Measurements from ENCODE around the gene UBE3D. TPM values are rescaled to one million over a fixed set of nuclear protein-coding genes. Genes with fewer than 3 reads are reported as not detected.

The UBE3D gene
- total and polyA plus RNA-seq, 3 donors from 2014 or later: 2.4 to 16.4 (median 13.9) TPM

DNA sequence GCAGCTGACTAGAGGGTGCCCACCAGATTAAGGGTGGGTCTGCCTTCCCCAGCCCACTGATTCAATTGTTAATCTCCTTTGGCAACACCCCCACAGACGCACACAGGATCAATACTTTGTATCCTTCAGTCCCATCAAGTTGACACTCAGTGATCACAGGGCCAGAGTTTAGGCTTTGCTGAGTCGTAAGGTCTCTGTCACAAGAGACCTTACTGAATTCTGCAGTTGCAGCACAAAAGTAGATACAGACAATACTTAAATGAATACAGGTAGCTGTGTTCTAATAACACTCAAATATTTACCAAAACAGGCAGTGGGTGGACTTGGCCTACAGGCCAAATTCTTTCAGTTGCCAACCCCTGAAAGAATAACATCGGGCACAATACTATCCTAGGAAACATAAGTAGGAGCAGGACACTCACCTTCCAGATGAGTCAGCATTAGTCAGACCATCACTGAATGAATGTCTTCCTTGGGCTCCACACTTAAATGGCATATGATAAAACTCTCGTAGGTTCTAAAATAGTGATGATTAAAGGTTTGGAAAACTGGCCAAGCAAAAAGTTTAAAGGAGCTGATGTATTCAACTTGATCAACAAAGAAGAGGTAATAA lies 190.0 kb downstream of the UBE3D start:
- peak overlapping the region in 1 of 2 donors; percentile 9 for H3K27ac ChIP-seq
- WGBS, 2 donors: 60 to 63% methylated on average over 4 of the region's 4 CpGs
- H3K36me3 ChIP-seq (ENCODE audit: low read depth, missing control alignments): no peaks in the 10 kb centered on the region
- DNase-seq: peak; percentile 45
- no peaks in the 10 kb centered on the region for H3K4me1 ChIP-seq
- TF ChIP-seq, protein P1, sequence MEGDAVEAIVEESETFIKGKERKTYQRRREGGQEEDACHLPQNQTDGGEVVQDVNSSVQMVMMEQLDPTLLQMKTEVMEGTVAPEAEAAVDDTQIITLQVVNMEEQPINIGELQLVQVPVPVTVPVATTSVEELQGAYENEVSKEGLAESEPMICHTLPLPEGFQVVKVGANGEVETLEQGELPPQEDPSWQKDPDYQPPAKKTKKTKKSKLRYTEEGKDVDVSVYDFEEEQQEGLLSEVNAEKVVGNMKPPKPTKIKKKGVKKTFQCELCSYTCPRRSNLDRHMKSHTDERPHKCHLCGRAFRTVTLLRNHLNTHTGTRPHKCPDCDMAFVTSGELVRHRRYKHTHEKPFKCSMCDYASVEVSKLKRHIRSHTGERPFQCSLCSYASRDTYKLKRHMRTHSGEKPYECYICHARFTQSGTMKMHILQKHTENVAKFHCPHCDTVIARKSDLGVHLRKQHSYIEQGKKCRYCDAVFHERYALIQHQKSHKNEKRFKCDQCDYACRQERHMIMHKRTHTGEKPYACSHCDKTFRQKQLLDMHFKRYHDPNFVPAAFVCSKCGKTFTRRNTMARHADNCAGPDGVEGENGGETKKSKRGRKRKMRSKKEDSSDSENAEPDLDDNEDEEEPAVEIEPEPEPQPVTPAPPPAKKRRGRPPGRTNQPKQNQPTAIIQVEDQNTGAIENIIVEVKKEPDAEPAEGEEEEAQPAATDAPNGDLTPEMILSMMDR (IDR thresholded peaks at IDR 0.05): no peak
- no peak for TF ChIP-seq POLR2A (IDR thresholded peaks at IDR 0.05)
- intact Hi-C loops (cut with DNase I; ENCODE audit: low total_unique reads): no loop called here
- H3K9me3 ChIP-seq: no peaks in the 10 kb centered on the region
- no peak overlapping the region for H3K4me3 ChIP-seq
- no peaks in the 10 kb centered on the region for H3K27me3 ChIP-seq

DNA sequence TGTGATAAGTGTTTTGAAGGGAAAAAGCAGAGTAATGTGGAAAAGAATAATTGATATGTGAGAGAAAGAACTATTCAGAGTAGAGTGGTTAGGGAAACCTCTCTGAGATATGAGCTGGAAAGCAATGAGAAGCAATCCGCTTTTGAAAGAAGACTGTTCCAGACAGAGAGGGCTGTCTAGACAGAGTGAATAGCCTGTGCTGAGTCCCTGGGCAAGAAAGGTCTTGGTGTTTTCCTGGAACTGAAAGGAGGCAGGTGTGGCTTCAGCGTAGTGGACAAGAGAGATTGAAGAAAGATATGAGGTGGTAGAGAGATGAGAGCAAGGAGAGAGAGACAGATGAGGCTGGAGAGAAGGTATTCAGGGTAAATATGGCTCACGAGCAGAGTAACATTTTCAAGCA lies 190.8 kb downstream of the UBE3D start:
- H3K27ac ChIP-seq: no peak overlapping the region
- WGBS, 2 donors: 69 to 76% methylated on average over 3 of the region's 3 CpGs
- H3K27me3 ChIP-seq: no peaks in the 10 kb centered on the region
- TF ChIP-seq POLR2A (IDR thresholded peaks at IDR 0.05): no peak
- TF ChIP-seq, protein P1 (IDR thresholded peaks at IDR 0.05): no peak
- no peaks in the 10 kb centered on the region for H3K4me1 ChIP-seq
- H3K9me3 ChIP-seq: no peaks in the 10 kb centered on the region
- intact Hi-C loops (cut with DNase I; ENCODE audit: low total_unique reads): no loop called here
- no peak overlapping the region for H3K4me3 ChIP-seq
- DNase-seq: no peak
- H3K36me3 ChIP-seq (ENCODE audit: low read depth, missing control alignments): no peaks in the 10 kb centered on the region

DNA sequence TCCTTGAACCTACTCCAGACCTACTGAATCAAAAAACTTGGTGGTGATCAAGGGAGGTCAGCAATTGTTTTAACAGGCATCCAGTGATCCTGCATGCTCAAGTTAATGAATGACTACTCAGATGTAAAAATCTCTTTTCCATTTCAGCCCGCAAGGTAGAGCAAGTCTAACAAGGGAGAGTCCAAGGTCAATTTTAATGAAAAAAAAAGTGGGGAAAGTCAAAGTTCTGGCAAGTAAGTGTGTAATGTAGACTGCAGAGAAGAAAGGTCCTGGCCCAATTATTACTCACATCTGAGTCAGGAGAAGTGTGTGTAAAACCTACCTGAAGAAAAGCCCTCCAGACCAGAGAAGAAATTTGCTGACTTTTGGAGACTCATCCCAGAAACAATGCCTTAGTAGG lies 193.5 kb downstream of the UBE3D start:
- H3K27ac ChIP-seq: no peak overlapping the region
- H3K9me3 ChIP-seq: no peaks in the 10 kb centered on the region
- 85 to 96% methylated on average over 1 of the region's 1 CpG for WGBS, 2 donors
- no peak overlapping the region for H3K4me3 ChIP-seq
- DNase-seq: no peak
- no peaks in the 10 kb centered on the region for H3K36me3 ChIP-seq (ENCODE audit: low read depth, missing control alignments)
- H3K4me1 ChIP-seq: no peaks in the 10 kb centered on the region
- TF ChIP-seq, protein P1 (IDR thresholded peaks at IDR 0.05): no peak
- H3K27me3 ChIP-seq: no peaks in the 10 kb centered on the region
- intact Hi-C loops (cut with DNase I; ENCODE audit: low total_unique reads): no loop called here

DNA sequence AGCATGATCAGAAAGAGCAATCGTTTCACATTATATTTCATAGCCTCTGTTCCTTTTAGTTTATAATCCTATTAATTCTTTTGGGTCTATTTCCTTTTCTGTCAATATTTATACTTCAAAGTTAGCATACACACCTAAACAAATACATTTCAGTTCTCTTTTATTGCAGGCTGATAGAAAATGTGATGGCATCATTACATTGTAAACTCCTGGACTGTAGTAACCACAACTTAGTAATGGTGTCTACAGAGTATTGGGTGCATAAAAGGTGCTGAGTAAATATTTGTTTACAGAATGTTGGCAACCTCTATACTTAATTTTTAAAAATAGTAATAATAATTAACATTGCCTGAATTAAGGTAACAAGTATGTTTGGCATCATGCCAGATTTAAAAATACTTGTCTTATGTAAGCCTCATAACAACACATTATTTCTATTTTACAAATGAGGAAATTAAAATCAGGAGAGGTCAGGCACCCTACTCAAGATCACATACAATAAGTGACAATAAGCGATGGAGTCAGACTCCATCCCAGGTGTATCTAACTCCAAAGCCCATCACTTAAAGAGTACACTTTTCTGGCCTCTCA lies 195.0 kb downstream of the UBE3D start:
- intact Hi-C loops (cut with DNase I; ENCODE audit: low total_unique reads): no loop called here
- Histone ChIP-seq H3K9me3 (no peaks in the 10 kb centered on the region), H3K27me3 (no peaks in the 10 kb centered on the region), H3K4me3 (no peak overlapping the region), H3K4me1 (no peaks in the 10 kb centered on the region), H3K36me3 (ENCODE audit: low read depth, missing control alignments) (no peaks in the 10 kb centered on the region), H3K27ac (no peak overlapping the region)
- TF ChIP-seq, protein P1 (IDR thresholded peaks at IDR 0.05): no peak
- no peak for TF ChIP-seq POLR2A (IDR thresholded peaks at IDR 0.05)
- WGBS, 2 donors: 79 to 96% methylated on average over 2 of the region's 2 CpGs
- DNase-seq: no peak

DNA sequence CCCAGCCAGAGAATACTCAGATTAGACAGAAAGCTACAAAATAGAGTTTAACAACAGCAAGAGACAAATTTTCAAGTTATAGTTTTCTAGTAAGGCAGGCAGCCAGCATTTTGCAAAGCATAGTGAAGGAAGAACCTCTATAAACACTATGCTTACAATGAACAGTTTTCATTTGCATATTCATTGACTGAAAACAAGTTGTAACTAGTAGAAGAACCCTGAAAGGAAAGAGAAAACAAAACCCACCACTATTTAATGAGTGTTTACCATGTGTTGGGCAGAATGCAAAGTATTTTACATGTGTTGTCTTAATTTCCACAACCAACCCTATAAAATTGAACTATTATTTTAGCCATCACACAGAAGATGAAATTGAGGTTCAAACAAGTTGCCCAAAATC lies 196.1 kb downstream of the UBE3D start:
- no peaks in the 10 kb centered on the region for H3K36me3 ChIP-seq (ENCODE audit: low read depth, missing control alignments)
- intact Hi-C loops (cut with DNase I; ENCODE audit: low total_unique reads): no loop called here
- DNase-seq: no peak
- H3K9me3 ChIP-seq: no peaks in the 10 kb centered on the region
- H3K27ac ChIP-seq: no peak overlapping the region
- TF ChIP-seq, protein P1 (IDR thresholded peaks at IDR 0.05): no peak
- TF ChIP-seq POLR2A (IDR thresholded peaks at IDR 0.05): no peak
- H3K4me3 ChIP-seq: no peak overlapping the region
- H3K4me1 ChIP-seq: no peaks in the 10 kb centered on the region
- no peaks in the 10 kb centered on the region for H3K27me3 ChIP-seq

Measured in testis (tissue), 3 donors.